ENCODE measurements around the gene NRXN2.

NRXN2 gene

GRCh38 chr11:64643920-64644646 lies 78.9 kb downstream of the NRXN2 start:
- no peak for DNase-seq

DNA sequence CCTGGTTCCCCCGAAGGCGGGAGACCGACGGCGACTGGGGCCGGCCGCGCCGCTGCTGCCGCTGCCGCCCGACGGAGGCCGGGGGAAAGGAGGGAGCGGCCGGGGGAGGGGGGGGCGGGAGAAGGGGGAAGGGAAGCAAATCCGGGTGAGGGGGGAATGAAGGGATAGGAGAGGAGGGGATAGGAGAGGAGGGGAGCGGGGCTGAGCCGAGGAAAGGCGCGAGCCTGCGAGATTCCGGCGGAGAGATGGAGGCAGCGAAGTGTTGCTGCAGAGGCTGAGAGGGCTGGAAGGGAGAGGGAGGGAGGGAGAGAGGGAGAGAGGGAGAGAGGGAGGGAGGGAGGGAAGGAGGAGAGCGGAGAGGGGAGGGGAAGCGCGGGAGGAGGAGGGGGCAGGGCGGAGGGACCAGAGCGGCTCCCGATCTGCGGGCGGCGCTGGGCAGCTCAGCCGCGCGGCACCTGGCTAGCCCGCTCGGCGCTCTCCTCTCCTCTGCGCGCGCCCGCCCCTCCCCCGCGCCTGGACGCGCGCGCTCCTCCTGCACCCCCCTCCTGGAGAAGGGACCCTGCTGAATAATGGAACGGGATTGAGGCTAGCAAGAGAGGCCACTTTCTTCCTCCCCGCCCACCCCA lies 79.6 kb downstream of the NRXN2 start:
- DNase-seq, result no peak

DNA sequence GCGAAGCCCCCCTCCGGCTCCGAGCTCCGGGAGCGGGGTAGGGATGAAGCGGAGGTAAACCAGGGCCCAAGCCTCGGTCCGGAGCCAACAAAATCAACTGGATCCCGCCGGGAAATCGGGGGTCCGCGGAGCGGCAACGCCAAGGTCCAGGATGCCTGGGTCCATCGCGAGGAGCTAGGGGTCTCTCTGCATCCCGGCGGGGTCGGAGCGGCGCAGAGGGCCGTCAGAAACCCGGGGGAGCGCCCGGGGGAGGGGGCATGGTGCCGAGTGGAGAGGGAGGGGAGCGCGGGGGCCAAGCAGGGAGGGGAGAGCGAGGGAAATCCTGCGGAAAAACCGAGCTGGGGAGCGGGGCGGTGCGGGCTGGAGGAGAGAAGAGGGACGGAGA lies 80.1 kb downstream of the NRXN2 start:
- no peak for DNase-seq

- no peak for DNase-seq
Measured at GRCh38 chr11:64642418-64642735, 80.6 kb downstream of the NRXN2 start.

- no peak for DNase-seq
Measured at GRCh38 chr11:64641596-64642417, 81.2 kb downstream of the NRXN2 start.

DNA sequence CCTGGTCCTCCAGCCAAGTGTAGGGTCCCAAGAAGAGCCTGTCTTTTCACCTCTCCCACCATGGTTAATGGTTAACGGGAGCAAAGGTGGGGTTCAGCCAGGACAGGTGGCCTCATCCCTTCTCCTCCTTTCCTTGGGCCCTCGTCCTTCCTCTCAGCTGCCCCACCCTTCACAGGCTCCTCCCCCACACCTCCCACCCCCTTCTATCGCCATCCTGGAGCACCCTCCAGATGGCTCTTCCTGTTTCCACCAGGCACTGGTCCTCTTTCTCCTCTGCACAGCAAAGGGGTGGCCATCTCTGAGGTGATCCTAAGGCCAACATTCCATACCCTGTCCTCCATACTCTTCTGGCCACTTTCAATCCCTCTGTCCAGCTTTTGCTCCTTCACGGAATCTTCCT lies 83.1 kb downstream of the NRXN2 start:
- no peak for DNase-seq

- no peak for DNase-seq
Measured at GRCh38 chr11:64638829-64639228, 84.2 kb downstream of the NRXN2 start.

- no peak for DNase-seq
Measured at GRCh38 chr11:64638018-64638665, 84.9 kb downstream of the NRXN2 start.

GRCh38 chr11:64637334-64638017 lies 85.5 kb downstream of the NRXN2 start:
- DNase-seq, result no peak

GRCh38 chr11:64633555-64634159 lies 89.3 kb downstream of the NRXN2 start:
- DNase-seq, result no peak

GRCh38 chr11:64632654-64633053 lies 90.3 kb downstream of the NRXN2 start:
- DNase-seq, result no peak

DNA sequence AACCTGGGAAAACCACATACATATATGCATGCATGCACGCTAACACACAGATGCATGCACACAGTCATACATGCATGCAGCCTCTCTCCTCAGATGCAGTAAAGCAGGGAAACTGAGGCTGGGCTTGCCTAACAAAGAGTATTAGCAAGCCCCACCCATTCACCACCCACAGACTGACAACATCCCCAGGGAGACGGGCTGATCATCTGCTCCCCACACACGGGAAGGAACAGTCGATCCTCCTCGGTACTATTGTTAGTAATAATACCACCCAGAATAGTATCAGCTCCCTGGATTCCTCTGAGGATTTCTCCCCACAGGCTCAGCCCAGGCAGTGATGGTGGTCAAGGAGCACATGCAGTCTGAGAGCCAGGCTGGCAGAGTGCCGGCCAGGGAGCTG lies 90.8 kb downstream of the NRXN2 start:
- DNase-seq, result no peak

GRCh38 chr11:64631675-64632074 lies 91.3 kb downstream of the NRXN2 start:
- no peak for DNase-seq

GRCh38 chr11:64629796-64630562 lies 93.0 kb downstream of the NRXN2 start:
- DNase-seq, result no peak

GRCh38 chr11:64629103-64629502 lies 93.9 kb downstream of the NRXN2 start:
- DNase-seq, result no peak

GRCh38 chr11:64628596-64628995 lies 94.4 kb downstream of the NRXN2 start:
- no peak for DNase-seq

- DNase-seq, result no peak
Measured at GRCh38 chr11:64627371-64627770, 95.6 kb downstream of the NRXN2 start.

DNA sequence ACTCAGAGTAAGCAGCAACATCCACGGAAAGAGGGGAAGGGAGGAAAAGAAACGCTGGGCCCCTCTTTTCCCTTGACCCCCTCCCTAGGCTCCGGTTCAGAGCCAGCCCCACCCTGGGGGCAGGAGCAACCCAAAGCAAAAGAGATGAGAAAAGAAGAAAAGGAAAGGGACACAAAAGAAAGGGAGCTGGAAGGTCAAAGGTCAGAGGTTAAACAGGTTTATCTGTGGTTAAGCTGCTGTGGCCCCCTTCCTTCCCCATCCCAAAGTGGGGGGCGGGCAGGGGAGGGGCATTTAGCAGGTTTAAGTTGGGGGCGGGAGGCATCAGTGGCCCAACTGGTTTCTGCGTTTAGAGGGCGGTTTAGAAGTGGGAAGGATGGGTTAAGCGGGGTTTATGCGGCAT lies 96.4 kb downstream of the NRXN2 start:
- DNase-seq, result no peak

GRCh38 chr11:64624883-64625481 lies 98.0 kb downstream of the NRXN2 start:
- DNase-seq, result no peak

GRCh38 chr11:64622681-64623080 lies 100.3 kb downstream of the NRXN2 start:
- no peak for DNase-seq

- no peak for DNase-seq
Measured at GRCh38 chr11:64621283-64622019, 101.5 kb downstream of the NRXN2 start.
